LNCaP clone FGC (cell line): ENCODE data around the gene EHBP1.

Source experiments
- DNase-seq: peaks from one replicate; pipeline ENCODE4 v3.0.0-alpha.2; 2011; ENCODE audit warnings: low read depth
- H3K4me3 ChIP-seq: 2 replicates; pipeline ENCODE4 v1.5.1; 2011; ENCODE audit warnings: mild to moderate bottlenecking, low read depth, low read length, control low read depth
- TF ChIP-seq, protein P1 (sequence below): IDR thresholded peaks from 2 replicates; pipeline ENCODE4 v1.5.1; 2012; ENCODE audit warnings: mild to moderate bottlenecking; ENCODE audit not compliant: control insufficient read depth, insufficient read depth; ENCODE audit errors: extremely low read depth

EHBP1 gene

DNA sequence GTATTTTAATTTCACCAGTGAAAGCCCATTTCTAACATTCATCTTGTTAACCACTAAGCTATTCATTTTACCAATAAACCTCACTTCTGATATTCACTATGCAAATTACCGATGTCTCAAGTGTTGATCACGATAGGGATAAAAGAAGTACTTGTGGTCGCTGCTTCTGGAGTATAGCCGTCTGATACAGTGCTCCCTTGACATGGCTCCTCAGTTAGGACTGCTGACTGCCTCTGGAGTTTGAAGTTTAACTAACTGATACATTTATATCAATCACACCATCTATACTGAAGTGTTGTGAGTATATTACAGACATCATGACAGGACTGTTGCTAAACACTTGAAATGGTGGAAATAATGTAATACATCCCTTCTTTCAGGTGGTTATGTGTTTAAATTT lies 95.6 kb downstream of the EHBP1 start:
- H3K4me3 ChIP-seq, result no peak overlapping the region
- DNase-seq, result no peak
- TF ChIP-seq, protein P1, sequence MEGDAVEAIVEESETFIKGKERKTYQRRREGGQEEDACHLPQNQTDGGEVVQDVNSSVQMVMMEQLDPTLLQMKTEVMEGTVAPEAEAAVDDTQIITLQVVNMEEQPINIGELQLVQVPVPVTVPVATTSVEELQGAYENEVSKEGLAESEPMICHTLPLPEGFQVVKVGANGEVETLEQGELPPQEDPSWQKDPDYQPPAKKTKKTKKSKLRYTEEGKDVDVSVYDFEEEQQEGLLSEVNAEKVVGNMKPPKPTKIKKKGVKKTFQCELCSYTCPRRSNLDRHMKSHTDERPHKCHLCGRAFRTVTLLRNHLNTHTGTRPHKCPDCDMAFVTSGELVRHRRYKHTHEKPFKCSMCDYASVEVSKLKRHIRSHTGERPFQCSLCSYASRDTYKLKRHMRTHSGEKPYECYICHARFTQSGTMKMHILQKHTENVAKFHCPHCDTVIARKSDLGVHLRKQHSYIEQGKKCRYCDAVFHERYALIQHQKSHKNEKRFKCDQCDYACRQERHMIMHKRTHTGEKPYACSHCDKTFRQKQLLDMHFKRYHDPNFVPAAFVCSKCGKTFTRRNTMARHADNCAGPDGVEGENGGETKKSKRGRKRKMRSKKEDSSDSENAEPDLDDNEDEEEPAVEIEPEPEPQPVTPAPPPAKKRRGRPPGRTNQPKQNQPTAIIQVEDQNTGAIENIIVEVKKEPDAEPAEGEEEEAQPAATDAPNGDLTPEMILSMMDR, result no peak

DNA sequence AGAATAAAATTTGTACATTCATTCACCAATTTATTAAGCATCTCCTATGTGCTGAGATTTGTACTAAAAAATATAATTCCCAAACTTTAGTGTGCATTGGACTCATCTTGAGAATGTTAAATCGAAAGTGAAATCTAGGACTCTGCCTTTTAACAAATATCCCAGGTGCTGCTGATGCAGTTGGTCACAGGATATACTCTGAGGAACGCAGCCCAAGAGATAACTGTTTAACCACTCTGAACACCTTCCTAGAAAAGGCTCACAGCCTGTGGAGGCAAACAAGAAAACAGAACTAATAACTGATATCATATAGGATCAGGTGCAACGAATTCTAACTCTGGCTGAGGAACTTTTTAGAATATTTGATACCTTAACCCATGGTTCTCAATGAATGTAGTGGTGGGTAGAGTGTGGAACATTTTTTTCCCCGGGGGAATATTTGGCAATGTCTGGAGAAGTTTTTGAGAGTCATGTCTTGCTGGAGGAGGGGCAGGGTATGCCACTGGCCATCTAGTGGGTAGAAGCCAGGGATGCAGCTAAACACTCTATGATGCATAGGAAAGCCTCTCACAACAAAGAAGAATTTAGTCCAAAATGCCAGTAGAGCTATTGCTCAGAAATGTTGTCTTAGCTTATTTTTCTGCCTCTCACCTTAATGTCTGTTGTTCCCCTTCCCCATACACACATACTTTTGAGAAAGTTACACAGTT lies 96.5 kb downstream of the EHBP1 start:
- H3K4me3 ChIP-seq, result no peak overlapping the region
- DNase-seq, result no peak
- TF ChIP-seq, protein P1, result no peak

DNA sequence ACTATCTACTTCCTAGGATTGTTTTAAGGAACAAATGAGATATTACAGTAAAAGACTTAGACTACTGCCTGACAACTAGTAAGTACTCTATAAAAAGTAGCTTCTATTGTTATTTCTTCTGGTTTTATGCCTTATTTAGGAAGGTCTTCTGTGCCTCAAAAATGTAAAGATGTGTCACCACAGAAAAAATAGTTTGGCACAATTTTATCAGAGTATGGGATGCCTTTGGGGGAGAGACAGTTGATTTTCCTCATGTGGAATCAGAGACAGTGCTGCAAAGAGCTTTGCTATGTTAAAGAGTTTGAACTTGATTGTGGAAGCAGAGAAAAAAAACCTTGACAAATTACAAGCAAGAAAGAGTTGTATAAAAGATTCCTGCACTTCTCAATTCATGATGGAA lies 98.4 kb downstream of the EHBP1 start:
- DNase-seq, result no peak
- no peak overlapping the region for H3K4me3 ChIP-seq
- TF ChIP-seq, protein P1, result no peak

DNA sequence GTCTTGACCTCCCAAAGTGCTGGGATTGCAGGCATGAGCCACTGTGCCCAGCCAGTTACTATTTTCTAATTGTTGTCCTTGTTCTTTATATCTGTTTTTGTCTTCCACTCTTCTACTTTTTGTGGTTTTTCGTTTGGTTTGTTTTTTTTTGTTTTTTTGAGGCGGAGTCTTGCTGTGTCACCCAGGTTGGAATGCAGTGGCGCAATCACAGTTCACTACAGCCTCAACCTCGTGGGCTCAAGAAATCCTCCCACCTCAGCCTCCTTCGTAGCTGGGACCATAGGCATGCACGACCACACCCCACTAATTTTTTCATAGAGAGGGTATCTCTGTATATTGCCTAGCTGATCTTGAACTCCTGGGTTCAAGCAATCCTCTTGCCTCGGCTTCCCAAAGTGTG lies 100.7 kb downstream of the EHBP1 start:
- no peak for DNase-seq
- H3K4me3 ChIP-seq, result no peak overlapping the region
- TF ChIP-seq, protein P1, result no peak

DNA sequence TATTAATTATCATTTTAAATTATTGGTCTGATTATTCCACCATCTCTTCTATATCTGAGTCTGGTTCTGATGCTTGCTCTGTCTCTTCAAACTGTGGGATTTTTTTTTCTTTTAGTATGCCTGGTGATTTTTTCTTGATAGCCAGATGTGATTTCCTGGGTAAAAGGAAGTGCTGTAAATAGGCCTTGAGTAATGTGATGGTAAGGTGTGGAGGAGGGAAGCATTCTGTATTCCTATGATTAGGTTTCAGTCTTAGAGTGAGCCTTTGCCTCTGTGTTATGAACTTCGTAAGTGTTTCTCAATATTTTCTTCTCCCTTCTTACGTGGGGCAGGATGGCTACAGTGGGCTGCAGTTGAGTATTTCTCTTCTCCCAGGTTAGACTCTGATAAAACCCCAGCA lies 103.0 kb downstream of the EHBP1 start:
- DNase-seq, result no peak
- TF ChIP-seq, protein P1, result no peak
- H3K4me3 ChIP-seq, result no peak overlapping the region

DNA sequence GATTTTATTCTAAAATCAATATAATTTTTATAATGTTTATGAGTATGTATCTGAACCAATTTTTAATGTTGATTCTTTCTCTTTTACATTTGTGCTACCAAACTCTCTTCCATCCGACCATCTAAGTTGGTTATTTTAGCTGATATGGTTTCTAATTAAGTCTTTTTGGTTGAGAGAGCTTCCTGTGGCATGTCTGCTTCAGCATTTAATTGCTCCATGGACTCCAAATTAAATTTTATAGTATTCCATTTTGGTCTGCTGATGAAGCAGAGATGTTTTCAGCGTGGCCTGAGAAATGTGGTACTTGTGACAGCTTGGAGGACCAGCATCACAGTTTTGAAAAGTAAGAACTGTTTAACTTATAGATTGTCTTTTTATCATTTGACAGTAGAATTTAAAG lies 105.6 kb downstream of the EHBP1 start:
- no peak overlapping the region for H3K4me3 ChIP-seq
- TF ChIP-seq, protein P1, result no peak
- no peak for DNase-seq

DNA sequence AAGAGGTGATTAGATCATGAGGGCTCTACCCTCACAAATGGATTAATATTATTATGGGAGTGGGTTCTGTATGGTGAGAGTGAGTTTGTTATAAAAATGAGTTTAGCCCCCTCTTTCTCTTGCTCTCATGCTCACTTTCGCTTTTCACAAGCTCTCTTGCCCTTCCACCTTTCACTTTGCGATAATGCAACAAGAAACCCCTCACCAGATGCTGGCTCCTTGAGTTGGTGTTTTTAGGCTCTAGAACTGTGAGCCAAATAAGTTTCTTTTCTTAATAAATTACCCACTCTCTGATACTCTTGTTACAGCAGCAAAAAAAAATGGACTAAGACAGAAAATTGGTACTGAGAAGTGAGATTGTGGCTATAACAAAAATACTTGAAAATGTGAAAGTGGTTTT lies 106.5 kb downstream of the EHBP1 start:
- TF ChIP-seq, protein P1, result no peak
- no peak for DNase-seq
- no peak overlapping the region for H3K4me3 ChIP-seq
